ENCODE data around the gene HS3ST6. TPM values are rescaled to one million over a fixed set of nuclear protein-coding genes. Genes with fewer than 3 reads are reported as not detected.

HS3ST6 gene
- total and polyA plus RNA-seq, 7 experiments from 2014 or later: not detected

- ChIA-PET CTCF (interaction anchor here (0.7 to 2.9 kb wide), 2 partner anchors 66 to 76 kb away, joined by 3 to 7 read pairs; no protein-coding TSS in a partner anchor), POLR2A (interaction anchor here (0.5 kb wide), 1 partner anchor 334 kb away, joined by 3 read pairs; no protein-coding TSS in a partner anchor)
- Histone ChIP-seq H3K4me1 (ENCODE audit: control insufficient read depth in 2 of 2, insufficient read depth in 2 of 2, low read length in 2 of 2) (no peaks in the 10 kb centered on the region), H3K9me3 (ENCODE audit: control insufficient read depth in 2 of 3, low read length in 3 of 3) (no peaks in the 10 kb centered on the region), H3K27ac (ENCODE audit: low read depth, low read length) (no peak overlapping the region), H3K4me3 (ENCODE audit: low read length) (no peak overlapping the region), H3K36me3 (ENCODE audit: control insufficient read depth in 2 of 3, insufficient read depth in 3 of 3, low read length in 3 of 3) (no peaks in the 10 kb centered on the region), H3K27me3 (ENCODE audit: control insufficient read depth in 2 of 2, insufficient read depth in 2 of 2, low read length in 2 of 2) (no peaks in the 10 kb centered on the region)
- Mint-ChIP-seq H3K4me3 (no peak overlapping the region), H3K27me3 (peaks cover 0 to 44% (median 9%) of the 10 kb centered on the region in 5 donors), H3K27ac (peak overlapping the region in 1 of 9 donors; percentile 14), H3K36me3 (no peaks in the 10 kb centered on the region), H3K9me3 (no peaks in the 10 kb centered on the region), H3K4me1 (no peaks in the 10 kb centered on the region)
- DNase-seq (peak in 6 of 9 donors; percentile 21 to 43 (median 35)), ATAC-seq (no peak)
- intact Hi-C loops (cut with micrococcal nuclease): loop anchor here (1.0 to 2.0 kb wide), 2 partner anchors 65 to 289 kb away; no protein-coding TSS in a partner anchor
These were observed 54.3 kb downstream of the HS3ST6 start for GRCh38 chr16:1863681-1864460.

GRCh38 chr16:1862394-1862793, 55.8 kb downstream of the HS3ST6 start:
- Histone ChIP-seq H3K27me3 (ENCODE audit: control insufficient read depth in 2 of 2, insufficient read depth in 2 of 2, low read length in 2 of 2) (no peaks in the 10 kb centered on the region), H3K4me3 (ENCODE audit: low read length) (no peak overlapping the region), H3K36me3 (ENCODE audit: control insufficient read depth in 2 of 3, insufficient read depth in 3 of 3, low read length in 3 of 3) (no peaks in the 10 kb centered on the region), H3K9me3 (ENCODE audit: control insufficient read depth in 2 of 3, low read length in 3 of 3) (no peaks in the 10 kb centered on the region), H3K27ac (ENCODE audit: low read depth, low read length) (no peak overlapping the region), H3K4me1 (ENCODE audit: control insufficient read depth in 2 of 2, insufficient read depth in 2 of 2, low read length in 2 of 2) (no peaks in the 10 kb centered on the region)
- CTCF ChIA-PET: interaction anchor here (0.6 to 2.9 kb wide), 2 partner anchors 27 to 67 kb away, joined by 3 to 7 read pairs; no protein-coding TSS in a partner anchor
- H3K27ac Mint-ChIP-seq: no peak overlapping the region
- H3K36me3 Mint-ChIP-seq: no peaks in the 10 kb centered on the region
- DNase-seq (no peak), ATAC-seq (no peak)
- H3K4me3 Mint-ChIP-seq: no peak overlapping the region
- peaks cover 5 to 54% (median 9%) of the 10 kb centered on the region in 5 donors for H3K27me3 Mint-ChIP-seq
- POLR2A ChIA-PET: no interaction called here
- intact Hi-C loops (cut with micrococcal nuclease): loop anchor here in 1 of 2 donors (2.0 kb wide), 1 partner anchor 290 kb away; no protein-coding TSS in a partner anchor
- H3K4me1 Mint-ChIP-seq: peaks cover 0 to 7% (median 3%) of the 10 kb centered on the region in 7 donors
- no peaks in the 10 kb centered on the region for H3K9me3 Mint-ChIP-seq

GRCh38 chr16:1861730-1862129, 56.5 kb downstream of the HS3ST6 start:
- no peak overlapping the region for H3K4me3 Mint-ChIP-seq
- Histone ChIP-seq H3K4me3 (ENCODE audit: low read length) (no peak overlapping the region), H3K27ac (ENCODE audit: low read depth, low read length) (no peak overlapping the region), H3K4me1 (ENCODE audit: control insufficient read depth in 2 of 2, insufficient read depth in 2 of 2, low read length in 2 of 2) (no peaks in the 10 kb centered on the region), H3K27me3 (ENCODE audit: control insufficient read depth in 2 of 2, insufficient read depth in 2 of 2, low read length in 2 of 2) (no peaks in the 10 kb centered on the region), H3K36me3 (ENCODE audit: control insufficient read depth in 2 of 3, insufficient read depth in 3 of 3, low read length in 3 of 3) (no peaks in the 10 kb centered on the region), H3K9me3 (ENCODE audit: control insufficient read depth in 2 of 3, low read length in 3 of 3) (no peaks in the 10 kb centered on the region)
- intact Hi-C loops (cut with micrococcal nuclease): loop anchor here in 1 of 2 donors (2.0 kb wide), 1 partner anchor 291 kb away; no protein-coding TSS in a partner anchor
- CTCF ChIA-PET: interaction anchor here (0.6 to 2.9 kb wide), 2 partner anchors 68 to 422 kb away, joined by 5 to 7 read pairs; no protein-coding TSS in a partner anchor
- H3K36me3 Mint-ChIP-seq: no peaks in the 10 kb centered on the region
- H3K4me1 Mint-ChIP-seq: peaks cover 0 to 14% (median 10%) of the 10 kb centered on the region in 7 donors
- peaks cover 5 to 59% (median 9%) of the 10 kb centered on the region in 5 donors for H3K27me3 Mint-ChIP-seq
- ATAC-seq (no peak), DNase-seq (no peak)
- POLR2A ChIA-PET: no interaction called here
- no peak overlapping the region for H3K27ac Mint-ChIP-seq
- H3K9me3 Mint-ChIP-seq: no peaks in the 10 kb centered on the region

Other genes starting within 250 kb of the HS3ST6 start
- 10 to 100 TPM; 12.6 to 67.2 (median 36.4) TPM for gene JPT2, start 240.1 kb downstream of the HS3ST6 start, total RNA-seq
- gene JPT2, start 240.1 kb downstream of the HS3ST6 start, polyA plus RNA-seq: 10 to 100 TPM; 13.0 to 17.5 TPM
- gene MAPK8IP3, start 212.2 kb downstream of the HS3ST6 start, total RNA-seq: 100 to 1,000 TPM; 112 to 299 (median 272) TPM
- 1 to 10 TPM; 1.7 to 3.2 TPM for gene MAPK8IP3, start 212.2 kb downstream of the HS3ST6 start, polyA plus RNA-seq
- 10 to 100 TPM; 49.4 to 81.5 (median 58.2) TPM for gene NME3, start 146.9 kb downstream of the HS3ST6 start, total RNA-seq
- 10 to 100 TPM; 70.6 to 71.9 TPM for gene NME3, start 146.9 kb downstream of the HS3ST6 start, polyA plus RNA-seq
- 10 to 100 TPM; 32.2 to 47.5 (median 36.8) TPM for gene EME2, start 145.6 kb downstream of the HS3ST6 start, total RNA-seq
- gene EME2, start 145.6 kb downstream of the HS3ST6 start, polyA plus RNA-seq: 1 to 10 TPM in 1 of 2 donors, under 1 TPM in 1; 0.59 to 3.8 TPM
- 100 to 1,000 TPM in 1 of 5 experiments, 10 to 100 TPM in 4; 41.6 to 115 (median 49.5) TPM for gene MRPS34, start 145.3 kb downstream of the HS3ST6 start, total RNA-seq
- gene MRPS34, start 145.3 kb downstream of the HS3ST6 start, polyA plus RNA-seq: 100 to 1,000 TPM; 124 to 162 TPM
- 100 to 1,000 TPM in 2 of 5 experiments, 10 to 100 TPM in 3; 38.2 to 127 (median 72.3) TPM for gene SPSB3, start 135.8 kb downstream of the HS3ST6 start, total RNA-seq
- gene SPSB3, start 135.8 kb downstream of the HS3ST6 start, polyA plus RNA-seq: 10 to 100 TPM; 38.7 to 58.9 TPM
- 10 to 100 TPM; 39.3 to 60.2 (median 48.6) TPM for gene NUBP2, start 135.5 kb downstream of the HS3ST6 start, total RNA-seq
- 10 to 100 TPM; 96.7 to 98.9 TPM for gene NUBP2, start 135.5 kb downstream of the HS3ST6 start, polyA plus RNA-seq
- gene IGFALS, start 124.7 kb downstream of the HS3ST6 start, total RNA-seq: 1 to 10 TPM in 3 of 5 experiments, under 1 TPM in 2; 0.19 to 1.5 (median 1.1) TPM
- under 1 TPM in 1 of 2 donors, not detected in 1; 0.40 TPM for gene IGFALS, start 124.7 kb downstream of the HS3ST6 start, polyA plus RNA-seq
- 10 to 100 TPM; 46.2 to 72.9 (median 48.9) TPM for gene HAGH, start 91.6 kb downstream of the HS3ST6 start, total RNA-seq
- 10 to 100 TPM; 39.4 to 62.4 TPM for gene HAGH, start 91.6 kb downstream of the HS3ST6 start, polyA plus RNA-seq
- gene FAHD1, start 91.2 kb downstream of the HS3ST6 start, total RNA-seq: 10 to 100 TPM in 1 of 5 experiments, 1 to 10 TPM in 4; 7.8 to 12.9 (median 9.7) TPM
- 10 to 100 TPM; 27.5 to 28.6 TPM for gene FAHD1, start 91.2 kb downstream of the HS3ST6 start, polyA plus RNA-seq
- not detected for gene MEIOB, start 46.3 kb downstream of the HS3ST6 start, total RNA-seq
- gene MEIOB, start 46.3 kb downstream of the HS3ST6 start, polyA plus RNA-seq: not detected
- gene MSRB1, start 24.8 kb upstream of the HS3ST6 start, total RNA-seq: 10 to 100 TPM in 2 of 5 experiments, 1 to 10 TPM in 3; 5.5 to 27.0 (median 8.2) TPM
- gene MSRB1, start 24.8 kb upstream of the HS3ST6 start, polyA plus RNA-seq: 10 to 100 TPM; 15.6 to 15.8 TPM
- gene RPL3L, start 36.3 kb upstream of the HS3ST6 start, total RNA-seq: not detected
- gene RPL3L, start 36.3 kb upstream of the HS3ST6 start, polyA plus RNA-seq: not detected
- 100 to 1,000 TPM in 1 of 5 experiments, 10 to 100 TPM in 4; 40.0 to 114 (median 71.1) TPM for gene NDUFB10, start 41.1 kb upstream of the HS3ST6 start, total RNA-seq
- gene NDUFB10, start 41.1 kb upstream of the HS3ST6 start, polyA plus RNA-seq: 100 to 1,000 TPM; 166 to 180 TPM
- gene RPS2, start 46.4 kb upstream of the HS3ST6 start, total RNA-seq: 1,000 to 10,000 TPM; 2,562 to 3,376 (median 2,918) TPM
- 1,000 to 10,000 TPM; 7,065 to 7,254 TPM for gene RPS2, start 46.4 kb upstream of the HS3ST6 start, polyA plus RNA-seq
- gene RNF151, start 48.4 kb upstream of the HS3ST6 start, total RNA-seq: under 1 TPM in 1 of 5 experiments, not detected in 4; 0.51 TPM
- not detected for gene RNF151, start 48.4 kb upstream of the HS3ST6 start, polyA plus RNA-seq
- 10 to 100 TPM; 17.2 to 45.2 (median 27.6) TPM for gene TBL3, start 53.6 kb upstream of the HS3ST6 start, total RNA-seq
- gene TBL3, start 53.6 kb upstream of the HS3ST6 start, polyA plus RNA-seq: 10 to 100 TPM; 59.4 to 89.8 TPM
- 1 to 10 TPM in 1 of 5 experiments, under 1 TPM in 4; 0.24 to 1.3 (median 0.79) TPM for gene NOXO1, start 63.1 kb upstream of the HS3ST6 start, total RNA-seq
- under 1 TPM; 0.17 to 0.29 TPM for gene NOXO1, start 63.1 kb upstream of the HS3ST6 start, polyA plus RNA-seq
- gene GFER, start 65.8 kb upstream of the HS3ST6 start, total RNA-seq: 10 to 100 TPM; 14.0 to 28.2 (median 18.1) TPM
- gene GFER, start 65.8 kb upstream of the HS3ST6 start, polyA plus RNA-seq: 10 to 100 TPM; 19.6 to 30.8 TPM
- gene SYNGR3, start 71.6 kb upstream of the HS3ST6 start, total RNA-seq: 1 to 10 TPM in 2 of 5 experiments, under 1 TPM in 3; 0.49 to 8.8 (median 0.80) TPM
- 1 to 10 TPM in 1 of 2 donors, under 1 TPM in 1; 0.92 to 1.6 TPM for gene SYNGR3, start 71.6 kb upstream of the HS3ST6 start, polyA plus RNA-seq
- 10 to 100 TPM; 44.3 to 63.2 (median 49.8) TPM for gene ZNF598, start 91.4 kb upstream of the HS3ST6 start, total RNA-seq
- gene ZNF598, start 91.4 kb upstream of the HS3ST6 start, polyA plus RNA-seq: 1 to 10 TPM; 1.9 to 9.4 TPM
- gene NPW, start 101.4 kb upstream of the HS3ST6 start, total RNA-seq: 1 to 10 TPM in 1 of 5 experiments, under 1 TPM in 1, not detected in 3; 0.53 to 1.7 TPM
- not detected for gene NPW, start 101.4 kb upstream of the HS3ST6 start, polyA plus RNA-seq
- gene NHERF2, start 108.5 kb upstream of the HS3ST6 start, total RNA-seq: 1 to 10 TPM; 2.5 to 3.8 (median 3.6) TPM
- under 1 TPM; 0.33 to 0.56 TPM for gene NHERF2, start 108.5 kb upstream of the HS3ST6 start, polyA plus RNA-seq
- gene NTHL1, start 129.4 kb upstream of the HS3ST6 start, total RNA-seq: 10 to 100 TPM in 1 of 5 experiments, 1 to 10 TPM in 4; 4.4 to 27.0 (median 7.5) TPM
- gene NTHL1, start 129.4 kb upstream of the HS3ST6 start, polyA plus RNA-seq: 10 to 100 TPM; 16.3 to 17.5 TPM
- gene TSC2, start 129.6 kb upstream of the HS3ST6 start, total RNA-seq: 100 to 1,000 TPM; 126 to 155 (median 147) TPM
- 10 to 100 TPM; 27.5 to 53.6 TPM for gene TSC2, start 129.6 kb upstream of the HS3ST6 start, polyA plus RNA-seq
- 100 to 1,000 TPM in 2 of 5 experiments, 10 to 100 TPM in 3; 82.8 to 153 (median 98.3) TPM for gene PKD1, start 217.5 kb upstream of the HS3ST6 start, total RNA-seq
- gene PKD1, start 217.5 kb upstream of the HS3ST6 start, polyA plus RNA-seq: 1 to 10 TPM; 4.9 to 9.8 TPM
- under 1 TPM in 1 of 5 experiments, not detected in 4; 0.86 TPM for gene RAB26, start 230.2 kb upstream of the HS3ST6 start, total RNA-seq
- gene RAB26, start 230.2 kb upstream of the HS3ST6 start, polyA plus RNA-seq: under 1 TPM; 0.29 to 0.66 TPM
- 10 to 100 TPM; 30.0 to 58.3 (median 36.7) TPM for gene TRAF7, start 237.4 kb upstream of the HS3ST6 start, total RNA-seq
- gene TRAF7, start 237.4 kb upstream of the HS3ST6 start, polyA plus RNA-seq: 1 to 10 TPM; 4.8 to 6.8 TPM